Posterior vena cava (tissue), 2 donors: ENCODE measurements around the gene VAMP8. TPM values are rescaled to one million over a fixed set of nuclear protein-coding genes. Genes with fewer than 3 reads are reported as not detected.
"Not testable (repeated sequence)": the region's sequence is repeated elsewhere in the genome, so short reads cannot be mapped to it uniquely, and the experiment has no call there.

Source experiments
- DNase-seq: peaks from one replicate; pipeline ENCODE4 v3.0.0-alpha.2; 2020; ENCODE audit warnings: low spot score
- intact Hi-C, 2 donors: fragments of 100-400 bp; cut with DNase I; formaldehyde crosslinking; loops; one replicate each; pipeline versions ENCODE4 v1.14.1 to v1.14.2; 2022 to 2023
- total RNA-seq, 2 donors: library from RNA; stranded (reverse); fragmentation: NEBNext Ultra II Directional; extraction: Animal tissue kit (Norgen Biotek cat#: 25700); gene quantifications; one replicate each; pipeline ENCODE4 v1.2.1, GENCODE V29; 2021
- donor health status: DM: yes; HTN: yes; CAD: no.
- donor health status: DM: yes; HTN: yes; CAD: no.

Gene VAMP8
- total RNA-seq, 2 donors from 2014 or later = 29.7 to 54.9 TPM

DNA sequence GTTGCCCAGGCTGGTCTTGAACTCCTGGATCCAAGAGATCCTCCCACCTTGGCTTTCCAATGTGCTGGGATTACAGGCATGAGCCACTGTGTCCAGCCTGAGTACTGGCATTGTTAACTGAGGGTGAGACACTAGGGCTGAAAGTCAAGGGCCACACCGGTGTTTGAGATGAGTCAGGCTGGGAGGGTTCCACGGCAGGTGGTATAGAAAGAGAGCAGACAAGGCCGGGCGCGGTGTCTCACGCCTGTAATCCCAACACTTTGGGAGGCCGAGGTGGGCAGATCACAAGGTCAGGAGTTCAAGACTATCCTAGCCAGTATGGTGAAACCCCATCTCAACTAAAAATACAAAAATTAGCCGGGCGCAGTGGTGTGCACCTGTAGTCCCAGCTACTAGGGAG lies 14.9 kb downstream of the VAMP8 start:
- DNase-seq, intact Hi-C loops: not testable (repeated sequence)

DNA sequence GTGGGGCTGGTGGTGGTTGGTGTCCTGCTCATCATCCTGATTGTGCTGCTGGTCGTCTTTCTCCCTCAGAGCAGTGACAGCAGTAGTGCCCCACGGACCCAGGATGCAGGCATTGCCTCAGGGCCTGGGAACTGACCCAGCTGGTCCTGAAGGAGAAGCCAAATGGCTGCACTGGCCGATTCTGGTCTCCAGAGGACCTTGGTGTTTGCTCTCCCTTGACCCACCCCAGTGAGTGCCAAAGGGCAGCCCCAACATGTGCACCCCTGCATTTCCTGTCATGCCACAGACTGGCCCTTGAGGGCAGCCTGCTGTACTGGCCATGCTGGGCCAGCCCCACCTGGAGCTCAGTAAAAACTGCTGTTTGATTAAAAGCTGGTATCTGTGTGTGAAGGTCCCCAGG lies 15.6 kb downstream of the VAMP8 start:
- no peak for DNase-seq
- intact Hi-C loops = no loop called here

DNA sequence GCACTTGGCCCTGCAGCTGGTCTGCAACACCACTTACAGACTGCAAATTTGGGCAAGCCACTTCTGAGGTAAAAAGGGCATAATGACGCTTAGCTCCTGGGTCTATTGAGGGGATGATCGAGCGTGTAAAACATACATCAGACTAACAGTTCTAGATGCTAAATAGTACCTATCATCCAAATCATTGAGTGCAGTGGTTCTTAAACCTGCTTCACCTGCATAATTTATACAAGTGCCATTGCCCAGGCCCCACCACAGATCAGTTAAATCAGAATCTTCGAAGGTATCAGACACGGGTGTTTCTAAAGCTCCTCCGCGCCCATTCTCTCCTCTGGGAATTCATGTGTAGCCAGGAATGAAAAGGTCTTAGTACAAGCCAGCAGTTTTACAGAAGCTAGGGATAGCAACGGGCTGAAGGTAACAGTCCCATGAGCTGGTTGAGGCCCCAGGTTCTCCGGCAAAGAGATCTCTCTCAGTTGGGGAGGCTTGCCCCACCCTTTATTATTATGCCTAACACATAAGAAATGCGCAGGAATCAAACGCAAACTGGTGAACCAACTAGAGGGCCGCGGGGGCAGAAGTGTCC lies 17.4 kb downstream of the VAMP8 start:
- intact Hi-C loops = no loop called here
- DNase-seq = no peak

DNA sequence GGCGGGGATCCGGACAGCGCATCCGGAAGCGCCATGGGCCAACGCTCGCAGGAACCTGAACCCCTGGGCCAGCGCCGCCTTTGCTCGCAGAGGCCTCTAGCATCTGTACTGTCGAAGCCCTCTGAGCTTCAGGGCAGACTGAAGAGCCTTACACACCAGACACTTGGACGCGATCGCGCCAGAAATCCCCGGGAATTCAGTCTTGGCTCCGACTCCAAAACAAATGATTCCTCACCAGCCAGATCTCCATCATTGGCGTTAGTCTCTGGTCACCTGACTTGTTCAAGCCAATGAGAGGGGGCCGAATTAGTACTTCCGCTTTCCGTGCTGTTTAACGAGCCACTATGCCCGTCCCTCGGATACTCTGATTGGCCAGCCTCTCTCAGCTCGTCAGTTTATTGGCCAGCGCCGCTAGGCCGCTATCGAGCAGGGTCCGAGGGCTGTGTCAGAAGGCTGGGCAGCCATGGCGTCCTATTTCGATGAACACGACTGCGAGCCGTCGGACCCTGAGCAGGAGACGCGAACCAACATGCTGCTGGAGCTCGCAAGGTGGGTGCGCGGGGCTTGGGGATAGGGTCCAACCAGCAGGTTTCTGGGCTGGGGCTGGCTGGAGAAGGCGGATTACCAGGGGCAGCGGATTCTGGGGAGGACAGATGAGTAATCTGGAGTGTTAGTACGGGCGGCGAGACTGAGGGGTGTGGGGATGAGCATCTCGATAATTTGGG lies 18.1 kb downstream of the VAMP8 start, which contains the start of gene RNF181:
Gene RNF181 (plus strand): TSS at position 445 of the 725 bp plus-strand sequence. CDS start 19 bp downstream, at position 464.
- intact Hi-C loops = no loop called here
- DNase-seq = peak; percentile 98

DNA sequence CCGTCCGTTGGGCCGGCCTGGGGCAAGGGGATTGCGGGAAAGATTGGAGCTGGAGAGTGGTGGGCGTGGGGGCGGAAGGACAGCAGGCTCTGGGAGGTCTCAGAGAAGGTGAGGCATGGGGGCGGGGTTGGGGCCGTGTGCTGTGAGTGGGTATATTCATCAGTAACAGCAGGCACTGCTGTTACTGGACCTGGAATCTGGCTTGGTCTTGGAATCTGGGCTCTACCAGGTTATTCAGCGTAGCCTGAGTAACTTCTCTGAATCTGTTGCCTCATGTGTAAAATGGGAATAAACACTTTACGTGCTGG lies 18.6 kb downstream of the VAMP8 start:
- no peak for DNase-seq
- intact Hi-C loops = no loop called here

DNA sequence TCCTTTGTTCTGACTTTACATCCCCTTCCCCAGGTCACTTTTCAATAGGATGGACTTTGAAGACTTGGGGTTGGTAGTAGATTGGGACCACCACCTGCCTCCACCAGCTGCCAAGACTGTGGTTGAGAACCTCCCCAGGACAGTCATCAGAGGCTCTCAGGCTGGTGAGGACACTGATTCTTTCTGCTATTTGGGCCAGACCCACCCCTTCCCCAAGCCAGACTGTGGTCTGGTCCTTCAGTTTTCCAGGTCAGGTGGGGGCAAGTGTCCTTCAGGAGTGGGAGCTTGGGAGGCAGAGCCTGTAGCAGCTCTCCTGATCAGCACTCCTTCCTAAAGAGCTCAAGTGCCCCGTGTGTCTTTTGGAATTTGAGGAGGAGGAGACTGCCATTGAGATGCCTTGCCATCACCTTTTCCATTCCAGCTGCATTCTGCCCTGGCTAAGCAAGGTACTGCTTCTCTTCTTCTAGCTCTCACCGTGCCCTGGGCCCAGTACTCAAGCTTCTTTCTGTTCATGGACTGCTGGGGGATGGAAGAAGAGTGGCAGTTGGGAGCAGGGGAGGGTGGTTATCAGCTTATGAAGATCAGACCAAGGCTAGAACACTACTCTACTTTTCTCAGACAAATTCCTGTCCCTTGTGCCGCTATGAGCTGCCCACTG lies 19.2 kb downstream of the VAMP8 start:
- no peak for DNase-seq
- intact Hi-C loops = no loop called here

DNA sequence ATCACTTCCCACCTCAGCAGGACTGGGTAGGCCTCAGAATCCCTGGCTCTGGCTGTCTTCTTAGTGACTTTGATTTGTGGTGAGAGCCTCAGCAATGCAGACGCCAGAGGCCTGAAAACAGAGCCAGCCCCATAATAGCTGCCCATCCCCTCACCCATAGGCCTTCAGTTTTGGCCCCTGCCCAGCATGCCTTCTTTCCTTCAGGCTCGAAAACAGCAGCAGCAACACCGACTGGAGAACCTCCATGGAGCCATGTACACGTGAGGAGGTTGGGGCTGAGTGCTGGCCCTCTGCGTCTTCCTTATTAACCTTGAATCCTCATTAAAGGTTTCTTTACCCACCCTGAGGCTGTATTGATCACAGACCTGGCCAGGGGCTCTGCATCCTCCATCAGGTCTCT lies 19.9 kb downstream of the VAMP8 start:
- no peak for DNase-seq
- intact Hi-C loops = no loop called here

DNA sequence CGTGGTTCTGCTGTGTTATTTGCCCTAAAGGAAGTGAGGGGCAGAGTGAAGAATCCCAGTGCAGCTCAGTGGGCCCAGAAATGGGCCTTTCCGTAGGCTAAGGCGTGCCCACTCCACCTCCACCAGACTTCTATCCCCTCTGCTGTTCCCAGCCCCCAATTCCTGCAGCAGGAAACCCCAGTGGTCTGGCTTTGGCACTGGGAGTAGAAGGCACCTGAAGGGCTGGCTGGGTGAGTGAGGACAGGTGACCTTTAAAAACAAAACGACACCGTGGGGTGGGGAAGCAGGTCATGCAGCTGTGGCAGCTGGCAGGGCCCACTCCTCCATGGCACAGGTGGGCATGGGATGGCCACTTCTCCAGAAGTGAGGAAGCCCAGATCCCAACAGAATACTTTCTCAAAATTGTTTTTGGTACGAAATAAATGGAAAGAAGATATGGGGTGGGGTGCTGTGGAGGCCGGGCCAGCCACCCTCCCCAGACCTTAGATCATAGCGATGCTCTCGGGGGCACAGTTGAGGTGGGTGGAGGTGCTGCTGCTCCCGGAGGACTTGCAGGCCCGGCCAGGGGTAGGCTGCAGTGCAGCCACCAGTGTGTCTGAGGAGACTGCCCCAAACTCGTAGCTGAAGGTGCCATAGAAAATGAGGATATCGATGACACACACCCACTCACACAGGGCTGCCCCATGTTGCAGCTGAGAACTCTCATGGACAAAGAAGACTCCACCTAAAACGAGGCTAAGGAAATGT lies 21.4 kb downstream of the VAMP8 start:
- intact Hi-C loops = no loop called here
- no peak for DNase-seq

DNA sequence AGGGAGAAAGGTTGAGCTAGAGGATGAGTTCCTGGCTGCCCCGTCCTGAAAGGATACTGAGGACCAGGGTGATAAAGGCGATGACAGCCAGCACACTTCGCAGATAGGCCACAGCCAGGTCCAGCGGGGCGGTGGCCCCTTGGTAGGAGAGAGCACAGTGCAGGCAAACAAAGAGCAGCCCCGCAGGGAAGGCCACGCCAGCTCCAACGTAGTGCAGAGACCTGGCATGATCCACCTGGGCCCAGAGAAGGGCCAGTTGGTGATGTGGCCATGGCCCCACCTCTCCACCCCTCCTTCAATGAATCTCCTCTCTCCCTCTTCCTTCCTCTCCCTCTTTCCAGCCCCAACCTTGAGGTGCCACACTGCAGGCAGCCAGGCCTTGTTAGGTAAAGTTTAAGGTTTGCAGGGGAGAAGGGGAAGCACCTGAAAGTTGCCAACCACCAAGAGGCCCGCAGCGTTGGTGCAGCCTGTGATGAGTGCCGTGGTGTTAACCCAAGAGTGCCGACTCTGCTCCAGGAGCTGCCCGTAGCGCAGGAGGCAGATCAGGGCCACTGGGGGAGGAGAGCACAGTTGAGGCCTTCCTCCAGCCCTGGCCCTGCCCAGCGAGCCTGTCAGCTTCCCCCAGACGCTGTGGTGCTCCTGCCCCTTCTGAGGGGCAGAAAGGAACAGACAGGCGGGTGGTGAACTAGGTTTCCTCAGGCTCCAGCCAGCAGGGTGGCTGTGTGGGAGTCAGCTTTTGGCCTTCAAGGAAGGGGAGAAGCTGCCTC lies 22.3 kb downstream of the VAMP8 start:
- DNase-seq = no peak
- intact Hi-C loops = loop anchor here in 1 of 2 donors (5.0 kb wide), 1 partner anchor 37 kb away; the partner anchor contains the start of gene GGCX

DNA sequence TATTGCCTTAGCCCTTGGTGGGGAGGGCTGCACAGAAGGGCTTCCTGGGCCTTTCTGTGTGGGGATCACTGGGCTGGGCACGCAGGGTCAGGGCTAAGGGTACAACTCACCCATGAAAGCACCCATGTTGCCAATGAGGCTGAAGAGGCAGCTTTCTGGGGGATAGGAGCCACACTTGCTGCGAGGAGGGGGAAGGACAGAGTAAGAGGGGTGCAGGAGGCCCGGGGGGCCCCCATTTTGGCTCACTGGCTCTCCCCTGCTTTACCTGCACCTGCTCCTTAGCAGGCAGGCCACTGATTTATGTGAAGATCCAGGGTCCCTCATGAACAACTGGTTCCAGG lies 22.8 kb downstream of the VAMP8 start:
- intact Hi-C loops = loop anchor here in 1 of 2 donors (5.0 kb wide), 1 partner anchor 38 kb away; the partner anchor contains the start of gene GGCX
- no peak for DNase-seq

DNA sequence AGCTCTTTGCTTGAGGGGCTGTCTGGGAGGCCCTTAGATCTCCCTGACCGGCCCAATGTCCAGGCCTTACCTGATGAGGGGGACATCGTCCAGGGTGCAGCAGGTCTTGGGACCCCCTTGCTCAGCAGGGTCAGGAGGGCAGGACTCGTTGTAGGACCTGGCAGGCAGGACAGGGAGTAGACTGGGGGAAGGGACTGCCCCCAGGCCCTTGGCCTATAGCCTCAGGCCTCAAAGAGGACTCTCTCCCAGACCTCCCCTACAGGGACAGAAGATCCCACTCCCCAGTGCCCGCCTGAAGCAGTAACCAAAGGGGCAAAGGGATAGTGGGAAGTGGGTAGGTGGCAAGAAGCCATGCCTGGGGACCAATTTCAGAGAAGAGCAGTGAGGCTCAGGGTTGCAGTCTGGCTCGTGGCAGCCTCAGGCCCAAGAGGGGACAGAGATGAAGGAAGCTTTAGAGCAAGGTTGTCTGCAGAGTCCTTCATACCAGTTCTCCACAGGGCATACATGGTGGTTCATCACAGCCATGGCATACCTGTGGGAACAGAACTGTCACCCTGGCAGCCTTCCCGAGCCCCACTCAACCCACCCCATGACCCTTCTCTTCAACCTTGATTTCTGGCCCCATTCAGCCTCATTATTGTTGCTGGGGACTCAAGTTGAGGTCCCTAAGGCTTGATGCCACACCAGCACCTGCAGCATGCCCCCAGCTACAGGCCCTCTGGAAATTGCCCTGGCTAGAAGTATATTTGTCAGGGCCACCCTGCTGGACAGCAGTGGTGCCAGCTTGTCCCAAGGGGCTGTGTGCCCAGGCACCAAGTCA lies 23.8 kb downstream of the VAMP8 start:
- DNase-seq = no peak
- intact Hi-C loops = loop anchor here in 1 of 2 donors (5.0 kb wide), 1 partner anchor 39 kb away; the partner anchor contains the start of gene GGCX

DNA sequence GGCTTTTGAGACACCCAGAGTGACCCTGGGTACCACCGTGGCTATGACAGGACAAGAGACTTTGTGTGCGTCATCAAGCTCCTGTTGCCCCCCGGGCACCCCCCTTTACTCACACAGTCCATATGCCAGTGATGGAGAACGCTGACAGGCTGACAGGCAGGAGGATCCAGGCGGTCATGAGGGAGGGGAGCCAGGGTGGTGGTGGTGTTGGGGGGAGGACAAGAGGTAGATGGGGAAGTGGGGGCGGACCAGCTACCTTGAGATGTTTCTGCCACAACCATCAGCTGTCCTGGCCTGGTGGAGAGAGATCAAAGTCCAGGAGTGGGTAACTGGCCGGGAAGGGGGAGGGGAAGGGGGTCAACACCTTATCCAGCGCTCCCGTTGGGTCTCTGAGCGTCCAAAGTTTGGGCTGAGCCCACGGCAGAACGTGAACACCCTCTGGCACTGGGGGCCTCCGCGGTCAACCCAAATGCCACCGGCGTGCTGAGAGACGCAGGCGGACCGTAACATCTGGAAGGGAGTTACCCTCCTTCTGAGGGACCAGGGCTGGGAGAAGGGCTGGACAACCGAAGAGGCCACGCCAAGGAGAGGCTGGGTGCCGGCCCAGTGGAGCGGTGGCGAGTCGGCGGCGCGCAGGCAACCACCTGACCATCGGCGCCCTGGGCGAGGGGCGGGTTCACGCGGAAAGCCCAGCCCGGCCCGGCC lies 24.5 kb downstream of the VAMP8 start:
- peak; percentile 92 for DNase-seq
- intact Hi-C loops = loop anchor here in 1 of 2 donors (5.0 kb wide), 1 partner anchor 40 kb away; the partner anchor contains the start of gene GGCX

DNA sequence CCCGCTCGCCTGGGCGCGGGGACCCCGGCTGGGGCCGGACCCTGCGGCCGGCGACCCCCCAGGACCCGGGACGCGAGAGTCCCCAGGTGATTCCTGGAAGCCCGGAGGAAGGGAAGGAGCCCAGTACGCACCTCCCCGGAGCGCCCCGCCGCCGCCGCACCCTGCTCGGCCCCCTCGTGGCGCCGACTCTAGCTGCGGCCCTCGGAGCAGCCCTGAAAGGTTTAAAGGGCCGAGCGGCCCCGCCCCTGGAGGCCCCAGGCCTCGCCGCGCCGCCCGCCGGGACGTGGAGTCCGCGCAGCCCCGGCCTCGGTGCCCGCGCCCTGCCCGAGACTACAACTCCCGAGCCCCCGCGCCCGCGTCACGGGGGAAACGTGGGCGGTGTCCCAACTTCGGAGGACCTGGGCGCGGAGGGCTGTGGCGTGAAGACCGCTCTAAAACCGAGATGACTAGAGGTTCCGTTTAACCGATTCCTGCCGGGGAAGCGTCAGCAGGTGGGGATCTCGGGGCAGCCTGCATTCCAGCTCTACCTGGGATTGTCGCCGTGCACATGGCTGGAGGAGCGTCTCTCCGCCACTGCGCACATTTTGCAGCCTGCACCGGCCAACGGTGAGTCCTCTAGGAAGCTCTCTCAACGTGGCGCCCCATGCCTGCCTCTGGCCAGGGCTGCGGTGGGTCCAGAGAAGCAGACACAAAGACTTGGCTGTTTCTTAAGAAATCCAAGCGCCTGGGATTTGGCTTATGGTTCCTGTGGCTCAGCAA lies 25.3 kb downstream of the VAMP8 start, which contains the start of gene TMEM150A:
Gene TMEM150A (minus strand): TSS at position 223 of the 759 bp plus-strand sequence. CDS start 750 bp downstream, outside the sequence.
- DNase-seq = peak; percentile 98
- intact Hi-C loops = loop anchor here in 1 of 2 donors (5.0 kb wide), 1 partner anchor 40 kb away; the partner anchor contains the start of gene GGCX

DNA sequence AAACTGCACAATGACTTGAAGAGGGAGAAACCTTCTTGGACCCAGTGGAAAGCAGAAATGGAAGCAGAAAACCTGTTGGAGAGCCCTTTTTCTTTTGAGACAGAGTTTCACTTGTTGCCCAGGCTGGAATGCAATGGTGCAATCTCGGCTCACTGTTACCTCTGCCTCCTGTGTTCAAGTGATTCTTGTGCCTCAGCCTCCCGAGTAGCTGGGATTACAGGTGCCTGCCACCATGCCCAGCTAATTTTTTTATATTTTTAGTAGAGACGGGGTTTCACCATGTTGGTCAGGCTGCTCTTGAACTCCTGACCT lies 26.7 kb downstream of the VAMP8 start:
- intact Hi-C loops = loop anchor here in 1 of 2 donors (5.0 kb wide), 1 partner anchor 42 kb away; the partner anchor contains the start of gene GGCX
- not testable (repeated sequence) for DNase-seq

DNA sequence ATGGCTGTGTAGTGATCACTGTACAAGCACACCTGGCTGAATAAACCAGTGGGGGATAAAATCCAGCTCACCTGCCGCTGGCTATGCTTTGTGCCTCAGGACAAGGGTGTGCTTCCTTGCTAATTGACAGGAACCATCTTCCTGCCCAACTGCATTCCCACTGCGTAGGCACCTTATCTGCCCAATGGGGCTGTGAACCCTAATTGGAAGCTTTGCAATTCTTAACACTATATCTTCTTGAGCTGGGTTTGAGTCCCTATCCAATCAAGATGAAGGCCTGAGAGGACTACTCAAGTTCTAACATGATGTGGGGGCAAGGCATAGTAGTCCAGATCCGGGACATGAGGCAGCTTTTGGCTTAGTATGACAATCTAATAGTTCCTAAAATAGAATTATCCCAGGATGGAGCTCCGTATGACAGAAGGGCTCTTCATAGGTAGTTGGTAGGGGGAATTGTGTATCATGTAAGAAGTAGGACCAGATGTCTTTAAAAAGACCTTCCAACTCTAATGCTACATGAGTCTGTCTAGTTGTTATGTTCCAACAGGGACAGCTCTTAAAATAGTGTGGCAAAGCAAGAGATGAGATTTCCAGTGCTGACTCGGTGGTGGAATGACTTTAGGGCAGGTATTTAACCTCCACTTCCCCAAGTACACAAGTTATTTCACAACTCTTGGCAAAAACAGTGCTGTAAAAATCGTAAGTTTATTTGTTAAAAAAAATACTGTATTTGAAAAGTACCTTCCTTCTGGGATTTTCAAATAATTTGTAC lies 27.4 kb downstream of the VAMP8 start:
- intact Hi-C loops = loop anchor here in 1 of 2 donors (5.0 kb wide), 1 partner anchor 42 kb away; the partner anchor contains the start of gene GGCX
- no peak for DNase-seq
